T1000 (cell line): Measurements from ENCODE around the gene GRAMD4.
"Not testable (repeated sequence)": the region's sequence is repeated elsewhere in the genome, so short reads cannot be mapped to it uniquely, and the experiment has no call there.

Experiments
- DNase-seq: peaks from one replicate; lab custom pipeline; 2025; ENCODE audit warnings: mixed read lengths; lab: John Stamatoyannopoulos, UW

Gene GRAMD4

GRCh38 chr22:46619240-46619829 lies 851 bp upstream of the GRAMD4 start:
- DNase-seq = no peak

GRCh38 chr22:46620588-46621242 lies 529 bp downstream of the GRAMD4 start:
- no peak for DNase-seq

- DNase-seq = not testable (repeated sequence)
Observed at GRCh38 chr22:46621243-46621930, 1.2 kb downstream of the GRAMD4 start.

- DNase-seq = no peak
Observed at GRCh38 chr22:46622081-46622521, 1.9 kb downstream of the GRAMD4 start.

GRCh38 chr22:46625113-46625842 lies 5.1 kb downstream of the GRAMD4 start:
- no peak for DNase-seq

- DNase-seq = no peak
Observed at GRCh38 chr22:46625843-46626349, 5.7 kb downstream of the GRAMD4 start.

- no peak for DNase-seq
Observed at GRCh38 chr22:46626356-46626755, 6.2 kb downstream of the GRAMD4 start.

GRCh38 chr22:46626911-46627805 lies 7.0 kb downstream of the GRAMD4 start:
- DNase-seq = no peak

GRCh38 chr22:46627806-46628482 lies 7.8 kb downstream of the GRAMD4 start:
- no peak for DNase-seq

GRCh38 chr22:46628756-46629155 lies 8.6 kb downstream of the GRAMD4 start:
- no peak for DNase-seq

- DNase-seq = no peak
Observed at GRCh38 chr22:46629291-46629690, 9.1 kb downstream of the GRAMD4 start.

GRCh38 chr22:46631113-46631512 lies 10.9 kb downstream of the GRAMD4 start:
- no peak for DNase-seq

- DNase-seq = no peak
Observed at GRCh38 chr22:46632646-46633249, 12.6 kb downstream of the GRAMD4 start.

- no peak for DNase-seq
Observed at GRCh38 chr22:46633334-46633890, 13.2 kb downstream of the GRAMD4 start.

- no peak for DNase-seq
Observed at GRCh38 chr22:46634011-46634699, 14.0 kb downstream of the GRAMD4 start.

- not testable (repeated sequence) for DNase-seq
Observed at GRCh38 chr22:46634973-46635685, 14.9 kb downstream of the GRAMD4 start.

GRCh38 chr22:46635756-46636155 lies 15.6 kb downstream of the GRAMD4 start:
- no peak for DNase-seq

- DNase-seq = no peak
Observed at GRCh38 chr22:46636221-46637002, 16.2 kb downstream of the GRAMD4 start.
